Measurements from ENCODE around the gene GLCCI1. TPM values are rescaled to one million over a fixed set of nuclear protein-coding genes. Genes with fewer than 3 reads are reported as not detected.

The GLCCI1 gene
- total and polyA plus RNA-seq, 2 donors (not counting 3 experiments of a cell fraction or from before 2014, with no cell fraction given): 2.3 to 5.6 TPM

- no peaks in the 10 kb centered on the region for H4K20me1 ChIP-seq (replicated peaks; ENCODE audit: control insufficient read depth, extremely low read depth, insufficient read depth, low read length)
- no peak overlapping the region for H2AFZ ChIP-seq (ENCODE audit: low read depth, low read length)
- DNase-seq (ENCODE audit: low read depth, low spot score) (no peak), FAIRE-seq (no peak)
- no peak overlapping the region for H3K9ac ChIP-seq (replicated peaks; ENCODE audit: extremely low read depth, insufficient read depth, low read length)
- no peak overlapping the region for H3K4me2 ChIP-seq (ENCODE audit: insufficient read depth, low read length)
- no peak overlapping the region for H3K4me3 ChIP-seq (replicated peaks in 1 of 3; ENCODE audit: insufficient read depth in 1 of 3, low read depth in 1 of 3, low read length in 3 of 3)
- intact Hi-C loops (cut with micrococcal nuclease) (no loop called here), dilution Hi-C loops (cut with MboI; ENCODE audit: extremely low pct_ligation_motif_present, low sequenced_read_pairs) (no loop called here)
- H3K79me2 ChIP-seq (ENCODE audit: control insufficient read depth, insufficient read depth, low read length): no peaks in the 10 kb centered on the region
- no peaks in the 10 kb centered on the region for H3K9me3 ChIP-seq (replicated peaks; ENCODE audit: control insufficient read depth, insufficient read depth, low read length)
- H3K36me3 ChIP-seq (ENCODE audit: control insufficient read depth in 2 of 2, extremely low read depth in 1 of 2, insufficient read depth in 2 of 2, low read length in 2 of 2): no peaks in the 10 kb centered on the region
- no peak for TF ChIP-seq EZH2 (IDR thresholded peaks at IDR 0.05; ENCODE audit: borderline replicate concordance, low read depth, low read length, severe bottlenecking)
- no peak for TF ChIP-seq FOS (IDR thresholded peaks at IDR 0.05; ENCODE audit: borderline replicate concordance, insufficient read depth, low read length)
- TF ChIP-seq GATA2 (IDR thresholded peaks at IDR 0.05; ENCODE audit: insufficient read depth, insufficient read length, low read depth, low read length): no peak
- TF ChIP-seq, protein P1, sequence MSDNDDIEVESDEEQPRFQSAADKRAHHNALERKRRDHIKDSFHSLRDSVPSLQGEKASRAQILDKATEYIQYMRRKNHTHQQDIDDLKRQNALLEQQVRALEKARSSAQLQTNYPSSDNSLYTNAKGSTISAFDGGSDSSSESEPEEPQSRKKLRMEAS (IDR thresholded peaks at IDR 0.05; ENCODE audit: insufficient read depth, insufficient read length): no peak
- no peak for TF ChIP-seq CTCF (IDR thresholded peaks at IDR 0.05; ENCODE audit: extremely low read depth in 1 of 2, insufficient read depth in 1 of 2, low read depth in 1 of 2, low read length in 2 of 2)
- no peak for TF ChIP-seq JUN (IDR thresholded peaks at IDR 0.05; ENCODE audit: borderline replicate concordance, insufficient read depth, insufficient read length, low read depth)
- no peak for TF ChIP-seq MYC (IDR thresholded peaks at IDR 0.05; ENCODE audit: low read depth, low read length)
- no peak for TF ChIP-seq POLR2AphosphoS5 (IDR thresholded peaks at IDR 0.05; ENCODE audit: insufficient read depth, low read depth, low read length)
- TF ChIP-seq POLR2A (IDR thresholded peaks at IDR 0.05; ENCODE audit: low read depth, low read length): no peak
- H3K9me1 ChIP-seq (replicated peaks; ENCODE audit: control insufficient read depth, extremely low read depth, insufficient read depth, low read length): no peaks in the 10 kb centered on the region
- H3K27me3 ChIP-seq (ENCODE audit: control insufficient read depth in 2 of 2, insufficient read depth in 2 of 2, low read length in 2 of 2): no peaks in the 10 kb centered on the region
- ChIA-PET CTCF (interaction anchor here (0.5 to 1.8 kb wide), 3 partner anchors 10 to 668 kb away, joined by 3 to 5 read pairs (median 4); no protein-coding TSS in a partner anchor), POLR2A (no interaction called here)
- BruUV-seq (replicated peaks): no TSS peak
- H3K4me1 ChIP-seq (ENCODE audit: control insufficient read depth, extremely low read depth, insufficient read depth, low read length): no peaks in the 10 kb centered on the region
- H3K27ac ChIP-seq (ENCODE audit: insufficient read depth, low read depth, low read length): no peak overlapping the region
Measured at GRCh38 chr7:7988706-7989105, 20.1 kb downstream of the GLCCI1 start.
